ENCODE data around the gene PIM1.
"Not testable (repeated sequence)": the region's sequence is repeated elsewhere in the genome, so short reads cannot be mapped to it uniquely, and the experiment has no call there.

PIM1 gene

GRCh38 chr6:37171970-37172812 lies 2.2 kb downstream of the PIM1 start:
- DNase-seq: peak; percentile 58

- DNase-seq: no peak
These were observed 3.0 kb downstream of the PIM1 start for GRCh38 chr6:37172912-37173492.

- no peak for DNase-seq
These were observed 3.7 kb downstream of the PIM1 start for GRCh38 chr6:37173493-37174195.

- DNase-seq: no peak
These were observed 4.2 kb downstream of the PIM1 start for GRCh38 chr6:37174196-37174514.

GRCh38 chr6:37174515-37175331 lies 4.8 kb downstream of the PIM1 start:
- DNase-seq: no peak

- no peak for DNase-seq
These were observed 5.6 kb downstream of the PIM1 start for GRCh38 chr6:37175332-37176267.

GRCh38 chr6:37176268-37177076 lies 6.5 kb downstream of the PIM1 start:
- DNase-seq: no peak

- no peak for DNase-seq
These were observed 7.4 kb downstream of the PIM1 start for GRCh38 chr6:37177077-37177934.

- DNase-seq: no peak
These were observed 8.1 kb downstream of the PIM1 start for GRCh38 chr6:37177935-37178517.

- no peak for DNase-seq
These were observed 10.1 kb downstream of the PIM1 start for GRCh38 chr6:37180075-37180474.

- not testable (repeated sequence) for DNase-seq
These were observed 10.7 kb downstream of the PIM1 start for GRCh38 chr6:37180610-37181009.

GRCh38 chr6:37182736-37183590 lies 13.0 kb downstream of the PIM1 start:
- no peak for DNase-seq

GRCh38 chr6:37185949-37186720 lies 16.2 kb downstream of the PIM1 start:
- not testable (repeated sequence) for DNase-seq

- DNase-seq: no peak
These were observed 17.5 kb downstream of the PIM1 start for GRCh38 chr6:37187321-37188022.

GRCh38 chr6:37188962-37189510 lies 19.1 kb downstream of the PIM1 start:
- no peak for DNase-seq

- no peak for DNase-seq
These were observed 20.2 kb downstream of the PIM1 start for GRCh38 chr6:37190159-37190535.

- DNase-seq: peak; percentile 82
These were observed 22.7 kb downstream of the PIM1 start for GRCh38 chr6:37192666-37193065.
